ENCODE measurements around the gene CORO7.

DNA sequence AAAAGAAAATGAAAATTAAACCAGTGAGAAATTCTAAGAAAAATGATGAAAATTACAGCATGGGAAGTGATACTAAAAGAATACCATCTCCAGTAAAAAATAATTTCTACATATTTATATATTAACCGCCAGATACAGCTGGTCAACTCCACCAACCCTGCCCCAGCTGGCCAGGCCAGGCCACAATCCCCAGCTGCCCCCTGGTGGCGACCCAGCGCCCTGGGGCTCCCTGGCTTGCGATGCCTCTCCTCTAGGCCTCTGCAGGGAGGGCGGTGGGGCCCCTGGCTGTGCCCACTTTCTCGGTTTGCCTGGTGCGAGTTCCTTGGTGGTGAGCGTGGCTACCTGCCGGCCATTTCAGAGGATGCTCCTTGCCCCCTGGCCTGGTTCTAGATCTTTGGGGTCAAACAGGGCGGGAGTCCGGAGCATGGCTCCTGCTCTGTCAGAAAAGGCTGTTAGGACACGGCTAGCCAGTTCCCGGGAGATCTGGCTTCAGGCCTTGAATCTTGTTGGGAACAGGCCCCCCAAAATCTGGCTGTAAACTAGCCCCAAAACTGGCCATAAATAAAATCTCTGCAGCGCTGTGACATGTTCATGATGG lies 86.0 kb downstream of the CORO7 start:
- TF ChIP-seq, protein P1, sequence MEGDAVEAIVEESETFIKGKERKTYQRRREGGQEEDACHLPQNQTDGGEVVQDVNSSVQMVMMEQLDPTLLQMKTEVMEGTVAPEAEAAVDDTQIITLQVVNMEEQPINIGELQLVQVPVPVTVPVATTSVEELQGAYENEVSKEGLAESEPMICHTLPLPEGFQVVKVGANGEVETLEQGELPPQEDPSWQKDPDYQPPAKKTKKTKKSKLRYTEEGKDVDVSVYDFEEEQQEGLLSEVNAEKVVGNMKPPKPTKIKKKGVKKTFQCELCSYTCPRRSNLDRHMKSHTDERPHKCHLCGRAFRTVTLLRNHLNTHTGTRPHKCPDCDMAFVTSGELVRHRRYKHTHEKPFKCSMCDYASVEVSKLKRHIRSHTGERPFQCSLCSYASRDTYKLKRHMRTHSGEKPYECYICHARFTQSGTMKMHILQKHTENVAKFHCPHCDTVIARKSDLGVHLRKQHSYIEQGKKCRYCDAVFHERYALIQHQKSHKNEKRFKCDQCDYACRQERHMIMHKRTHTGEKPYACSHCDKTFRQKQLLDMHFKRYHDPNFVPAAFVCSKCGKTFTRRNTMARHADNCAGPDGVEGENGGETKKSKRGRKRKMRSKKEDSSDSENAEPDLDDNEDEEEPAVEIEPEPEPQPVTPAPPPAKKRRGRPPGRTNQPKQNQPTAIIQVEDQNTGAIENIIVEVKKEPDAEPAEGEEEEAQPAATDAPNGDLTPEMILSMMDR (IDR thresholded peaks at IDR 0.05; ENCODE audit: low read depth, low read length, poor library complexity, severe bottlenecking), result peak; percentile 86
- no peak for TF ChIP-seq EZH2phosphoT487 (IDR thresholded peaks at IDR 0.05; ENCODE audit: borderline replicate concordance, low read length)

All from DOHH2 (cell line).